MM.1S (cell line): ENCODE measurements around the gene IQGAP2.

Source experiments
- DNase-seq: peaks from one replicate; pipeline ENCODE4 v3.0.0-alpha.2; 2015
- H2AFZ ChIP-seq: fragments of 300-600 bp; sonication (generic); 2 replicates; pipeline ENCODE4 v1.6.0; 2016; ENCODE audit warnings: antibody characterized with exemption, low read length
- H3F3A ChIP-seq: fragments of 300-600 bp; sonication (generic); 2 replicates; pipeline ENCODE4 v1.6.1; 2016; ENCODE audit warnings: mild to moderate bottlenecking, antibody characterized with exemption, low read length, moderate library complexity, mixed read lengths; ENCODE audit not compliant: insufficient read depth
- H3K27ac ChIP-seq: fragments of 300-600 bp; sonication (generic); 2 replicates; pipeline ENCODE4 v1.5.1; 2016; ENCODE audit warnings: mild to moderate bottlenecking, low read length
- H3K27me3 ChIP-seq: fragments of 300-600 bp; sonication (generic); replicated peaks from 2 replicates; pipeline ENCODE4 v1.6.0; 2016; ENCODE audit warnings: low read length; ENCODE audit not compliant: insufficient read depth
- H3K36me3 ChIP-seq: fragments of 300-600 bp; sonication (generic); replicated peaks from 2 replicates; pipeline ENCODE4 v1.6.1; 2016; ENCODE audit warnings: mild to moderate bottlenecking, low read length, mixed read lengths; ENCODE audit not compliant: insufficient read depth
- H3K4me1 ChIP-seq: fragments of 300-600 bp; sonication (generic); 2 replicates; pipeline ENCODE4 v1.6.1; 2016; ENCODE audit warnings: low read length, mixed read lengths
- H3K4me2 ChIP-seq: fragments of 300-600 bp; sonication (generic); 2 replicates; pipeline ENCODE4 v1.6.0; 2016; ENCODE audit warnings: low read depth, low read length
- H3K4me3 ChIP-seq: fragments of 300-600 bp; sonication (generic); 2 replicates; pipeline ENCODE4 v1.5.1; 2016; ENCODE audit warnings: low read length, mixed read lengths
- H3K79me2 ChIP-seq: fragments of 300-600 bp; sonication (generic); 2 replicates; pipeline ENCODE4 v1.6.1; 2016; ENCODE audit warnings: mixed run types, low read length, mixed read lengths
- H3K9ac ChIP-seq: fragments of 300-600 bp; sonication (generic); 2 replicates; pipeline ENCODE4 v1.6.1; 2016; ENCODE audit warnings: low read length, mixed read lengths
- H3K9me2 ChIP-seq: fragments of 300-600 bp; sonication (generic); replicated peaks from 2 replicates; pipeline ENCODE4 v1.6.1; 2016; ENCODE audit warnings: mild to moderate bottlenecking, low read length, mixed read lengths; ENCODE audit not compliant: insufficient read depth
- H3K9me3 ChIP-seq: fragments of 300-600 bp; sonication (generic); replicated peaks from 2 replicates; pipeline ENCODE4 v1.6.1; 2016; ENCODE audit warnings: mild to moderate bottlenecking, low read length, mixed read lengths; ENCODE audit not compliant: insufficient read depth
- H4K20me1 ChIP-seq: fragments of 300-600 bp; sonication (generic); 2 replicates; pipeline ENCODE4 v1.6.1; 2016; ENCODE audit warnings: mild to moderate bottlenecking, low read length, moderate library complexity, mixed read lengths; ENCODE audit not compliant: insufficient read depth
- CTCF ChIP-seq: fragments of 300-600 bp; sonication (generic); IDR thresholded peaks from 2 replicates; pipeline ENCODE4 v1.5.1; 2016; ENCODE audit warnings: antibody characterized with exemption, low read length, mixed read lengths
- EZH2 ChIP-seq: fragments of 300-600 bp; sonication (generic); optimal IDR thresholded peaks from 2 replicates; pipeline ENCODE3; 2017; ENCODE audit warnings: low read depth, mild to moderate bottlenecking, antibody characterized with exemption, low read length, mixed read lengths
- EZH2phosphoT487 ChIP-seq: fragments of 300-600 bp; sonication (generic); IDR thresholded peaks from 2 replicates; pipeline ENCODE4 v1.6.1; 2018; ENCODE audit warnings: antibody characterized with exemption, low read length

The IQGAP2 gene

DNA sequence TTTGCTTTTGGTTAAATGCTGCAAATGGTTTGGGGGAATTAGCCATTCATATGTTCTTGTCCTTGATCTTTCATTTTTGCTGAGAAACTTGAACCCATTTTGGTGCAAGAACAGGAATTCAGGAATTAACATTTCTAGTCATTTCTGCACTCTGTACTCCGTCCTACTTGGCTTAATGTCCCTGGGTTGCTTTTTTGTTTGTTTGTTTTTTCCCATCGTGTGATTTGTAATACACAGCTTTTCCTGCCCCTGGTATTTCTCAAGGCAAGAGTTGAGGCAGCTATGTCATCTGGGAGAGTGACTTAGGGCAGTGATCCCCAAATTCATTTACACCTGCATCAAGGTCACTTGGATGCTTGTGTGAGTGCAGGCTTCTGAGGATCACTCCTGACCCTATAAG is 71.3 kb downstream of the IQGAP2 start:
- DNase-seq = no peak
- Histone ChIP-seq H3K9me3 (no peaks in the 10 kb centered on the region), H3K9me2 (no peaks in the 10 kb centered on the region), H3K27me3 (no peaks in the 10 kb centered on the region), H3K27ac (no peak overlapping the region), H4K20me1 (0 out of 2 replicates have a peak, but pooled peaks cover 3% of the 10 kb centered on the region), H2AFZ (no peak overlapping the region), H3F3A (no peaks in the 10 kb centered on the region), H3K79me2 (peaks cover 87% of the 10 kb centered on the region), H3K4me3 (no peak overlapping the region), H3K9ac (no peak overlapping the region), H3K4me2 (no peak overlapping the region), H3K36me3 (no peaks in the 10 kb centered on the region), H3K4me1 (no peaks in the 10 kb centered on the region)
- TF ChIP-seq EZH2phosphoT487 = no peak
- TF ChIP-seq EZH2 = no peak
- no peak for TF ChIP-seq CTCF

DNA sequence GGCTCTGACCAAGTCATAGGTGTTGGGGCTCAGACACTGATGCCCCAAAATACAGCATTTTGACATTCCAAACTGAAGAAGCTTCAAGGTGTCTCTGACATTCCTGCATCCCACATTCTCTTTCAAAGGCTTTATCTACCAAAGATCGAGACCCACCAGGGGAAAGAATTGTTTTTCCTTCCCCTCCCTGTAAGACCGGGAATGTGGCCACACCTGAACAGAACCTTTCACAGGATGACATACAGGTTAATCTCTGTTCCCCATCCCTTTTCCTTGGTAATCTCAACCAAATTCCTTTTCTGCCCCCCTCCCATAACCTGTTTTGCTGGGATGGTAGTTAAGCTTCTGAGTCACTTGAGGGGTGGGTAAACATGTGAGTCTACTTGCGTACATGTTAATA is 72.3 kb downstream of the IQGAP2 start:
- TF ChIP-seq CTCF (no peak), EZH2 (no peak), EZH2phosphoT487 (no peak)
- Histone ChIP-seq H3K4me3 (no peak overlapping the region), H3K9ac (no peak overlapping the region), H3K9me3 (no peaks in the 10 kb centered on the region), H2AFZ (no peak overlapping the region), H3K4me1 (no peaks in the 10 kb centered on the region), H3K9me2 (no peaks in the 10 kb centered on the region), H3K36me3 (no peaks in the 10 kb centered on the region), H3K27me3 (no peaks in the 10 kb centered on the region), H3K27ac (no peak overlapping the region), H4K20me1 (peaks cover 3% of the 10 kb centered on the region; the same call in 1 of the 2 replicates), H3F3A (no peaks in the 10 kb centered on the region), H3K79me2 (peaks cover 88% of the 10 kb centered on the region), H3K4me2 (no peak overlapping the region)
- DNase-seq = no peak

- no peak overlapping the region for H3K4me2 ChIP-seq
- no peaks in the 10 kb centered on the region for H3K4me1 ChIP-seq
- TF ChIP-seq EZH2phosphoT487 (no peak), CTCF (no peak), EZH2 (no peak)
- no peaks in the 10 kb centered on the region for H3K27me3 ChIP-seq
- no peak for DNase-seq
- no peak overlapping the region for H3K27ac ChIP-seq
- peaks cover 3% of the 10 kb centered on the region; the same call in 1 of the 2 replicates for H4K20me1 ChIP-seq
- H3K4me3 ChIP-seq = no peak overlapping the region
- no peak overlapping the region for H2AFZ ChIP-seq
- H3K9me3 ChIP-seq = no peaks in the 10 kb centered on the region
- H3K9ac ChIP-seq = no peak overlapping the region
- no peaks in the 10 kb centered on the region for H3K9me2 ChIP-seq
- H3K79me2 ChIP-seq = peaks cover 87% of the 10 kb centered on the region
- no peaks in the 10 kb centered on the region for H3K36me3 ChIP-seq
- H3F3A ChIP-seq = no peaks in the 10 kb centered on the region
Observed at GRCh38 chr5:76475936-76476335, 72.9 kb downstream of the IQGAP2 start.
